Stomach (tissue), 4 donors: Measurements from ENCODE around the gene MYO1E.

Source experiments
- EP300 ChIP-seq: sonication (generic); formaldehyde crosslinking; IDR thresholded peaks from one replicate; pipeline ENCODE4 v1.6.1; 2017; ENCODE audit warnings: antibody characterized with exemption
- POLR2A ChIP-seq, 4 donors: fragments of 450-650 bp; IDR thresholded peaks; one replicate each; pipeline ENCODE4 v1.6.1; 2016; ENCODE audit warnings: antibody characterized with exemption in 4 of 4, control low read depth in 2 of 4, mild to moderate bottlenecking in 1 of 4, moderate library complexity in 1 of 4
- POLR2AphosphoS5 ChIP-seq, 3 donors: sonication (generic); formaldehyde crosslinking; IDR thresholded peaks; one replicate each; pipeline ENCODE4 v1.6.1; 2016; ENCODE audit warnings: antibody characterized with exemption in 3 of 3
- TF ChIP-seq, protein P1 (sequence below), 7 experiments: fragments of 450-650 bp in 4 of 7; fragments of 200-600 bp in 3 of 7; sonication (generic) in 3 of 7; IDR thresholded peaks; one replicate each; pipeline ENCODE4 v1.5.1; 2016 to 2019; ENCODE audit warnings: antibody characterized with exemption in 7 of 7, control low read depth in 2 of 7, mild to moderate bottlenecking in 1 of 7

DNA sequence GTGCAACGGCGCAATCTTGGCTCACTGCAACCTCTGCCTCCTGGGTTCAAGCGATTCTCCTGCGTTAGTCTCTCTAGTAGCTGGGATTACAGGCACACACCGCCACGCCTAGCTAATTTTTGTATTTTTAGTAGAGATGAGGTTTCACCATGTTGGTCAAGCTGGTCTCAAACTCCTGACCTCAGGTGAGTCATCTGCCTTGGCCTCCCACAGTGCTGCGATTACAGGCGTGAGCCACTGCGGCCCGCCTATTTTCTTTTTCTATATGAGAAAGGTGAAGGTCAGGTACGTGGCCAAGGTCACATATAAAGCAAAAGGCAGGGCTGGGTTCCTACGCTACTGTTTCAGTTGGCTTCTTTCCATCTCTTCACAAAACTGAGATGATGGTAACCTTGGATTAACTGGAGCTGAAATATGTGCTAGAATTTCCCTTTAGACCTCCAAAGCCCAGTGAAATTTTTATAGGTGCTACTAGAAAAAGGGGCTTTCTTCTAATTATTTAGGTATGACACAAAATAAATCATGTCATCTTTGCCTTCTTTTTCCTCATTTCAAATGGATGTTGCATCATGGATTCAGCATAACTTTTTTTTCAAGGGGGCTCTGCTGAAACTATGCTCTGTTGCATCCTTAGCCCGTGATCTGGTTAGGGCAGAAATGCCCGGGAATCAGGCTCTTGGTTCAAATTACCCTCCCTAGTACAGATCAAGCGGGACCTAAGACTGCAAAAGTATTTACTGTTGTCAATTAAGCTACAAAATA is 68.5 kb downstream of the MYO1E start:
- TF ChIP-seq, protein P1, sequence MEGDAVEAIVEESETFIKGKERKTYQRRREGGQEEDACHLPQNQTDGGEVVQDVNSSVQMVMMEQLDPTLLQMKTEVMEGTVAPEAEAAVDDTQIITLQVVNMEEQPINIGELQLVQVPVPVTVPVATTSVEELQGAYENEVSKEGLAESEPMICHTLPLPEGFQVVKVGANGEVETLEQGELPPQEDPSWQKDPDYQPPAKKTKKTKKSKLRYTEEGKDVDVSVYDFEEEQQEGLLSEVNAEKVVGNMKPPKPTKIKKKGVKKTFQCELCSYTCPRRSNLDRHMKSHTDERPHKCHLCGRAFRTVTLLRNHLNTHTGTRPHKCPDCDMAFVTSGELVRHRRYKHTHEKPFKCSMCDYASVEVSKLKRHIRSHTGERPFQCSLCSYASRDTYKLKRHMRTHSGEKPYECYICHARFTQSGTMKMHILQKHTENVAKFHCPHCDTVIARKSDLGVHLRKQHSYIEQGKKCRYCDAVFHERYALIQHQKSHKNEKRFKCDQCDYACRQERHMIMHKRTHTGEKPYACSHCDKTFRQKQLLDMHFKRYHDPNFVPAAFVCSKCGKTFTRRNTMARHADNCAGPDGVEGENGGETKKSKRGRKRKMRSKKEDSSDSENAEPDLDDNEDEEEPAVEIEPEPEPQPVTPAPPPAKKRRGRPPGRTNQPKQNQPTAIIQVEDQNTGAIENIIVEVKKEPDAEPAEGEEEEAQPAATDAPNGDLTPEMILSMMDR (IDR thresholded peaks at IDR 0.05) = no peak
- no peak for TF ChIP-seq EP300
- peak in 1 of 3 donors; percentile 4 for TF ChIP-seq POLR2AphosphoS5 (IDR thresholded peaks at IDR 0.05)
- TF ChIP-seq POLR2A (IDR thresholded peaks at IDR 0.05) = no peak
